NCI-H2107 (cell line): ENCODE data around the gene IVD.

ENCODE experiments used
- DNase-seq: peaks from one replicate; lab custom pipeline; 2025; lab: John Stamatoyannopoulos, UW

The IVD gene

DNA sequence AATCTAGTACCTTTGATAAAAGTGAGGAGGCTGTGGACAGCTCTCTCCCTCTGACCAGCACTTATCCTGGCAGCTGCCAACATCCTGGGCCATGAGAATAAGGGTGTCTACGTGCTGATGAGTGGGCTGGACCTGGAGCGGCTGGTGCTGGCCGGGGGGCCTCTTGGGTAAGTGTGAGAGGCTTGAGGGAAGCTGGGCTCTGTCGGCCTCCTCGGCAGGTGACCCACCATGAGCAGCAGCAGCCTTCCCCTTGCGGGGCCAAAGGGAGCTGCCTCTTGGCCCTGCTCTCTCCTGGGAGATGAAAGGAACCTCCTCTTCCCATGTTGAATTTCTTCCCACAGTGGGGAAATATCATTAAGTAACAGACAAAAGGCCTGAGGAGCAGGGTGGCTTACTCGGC is 9.2 kb downstream of the IVD start:
- DNase-seq: no peak

DNA sequence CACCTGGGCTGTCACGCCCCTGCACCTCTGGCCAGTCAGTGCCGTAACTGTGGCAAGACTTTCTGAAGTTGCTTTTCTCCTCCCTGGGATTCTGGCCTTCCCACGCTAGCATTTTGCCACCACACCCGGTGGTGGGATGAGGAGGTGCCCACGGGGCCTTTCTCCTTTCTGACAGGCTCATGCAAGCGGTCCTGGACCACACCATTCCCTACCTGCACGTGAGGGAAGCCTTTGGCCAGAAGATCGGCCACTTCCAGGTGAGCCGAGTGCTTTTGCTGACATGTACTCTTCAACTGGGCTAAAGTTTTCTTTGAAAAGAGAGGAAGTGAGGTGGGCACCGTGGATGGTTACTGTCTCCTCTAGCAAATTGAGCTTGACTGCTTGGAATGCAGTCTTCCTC is 9.6 kb downstream of the IVD start:
- no peak for DNase-seq

DNA sequence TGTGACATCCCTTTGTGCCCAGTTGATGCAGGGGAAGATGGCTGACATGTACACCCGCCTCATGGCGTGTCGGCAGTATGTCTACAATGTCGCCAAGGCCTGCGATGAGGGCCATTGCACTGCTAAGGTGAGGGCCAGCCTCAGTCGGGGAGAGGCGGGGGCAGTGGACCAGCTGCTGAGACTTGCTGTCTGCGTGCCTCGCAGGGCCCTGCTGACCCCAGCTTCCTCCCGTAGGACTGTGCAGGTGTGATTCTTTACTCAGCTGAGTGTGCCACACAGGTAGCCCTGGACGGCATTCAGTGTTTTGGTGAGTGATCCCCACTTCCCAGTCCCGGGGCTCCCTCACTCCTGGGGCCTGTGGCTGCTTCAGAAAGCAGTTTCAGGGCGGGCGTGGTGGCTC is 10.5 kb downstream of the IVD start:
- no peak for DNase-seq

DNA sequence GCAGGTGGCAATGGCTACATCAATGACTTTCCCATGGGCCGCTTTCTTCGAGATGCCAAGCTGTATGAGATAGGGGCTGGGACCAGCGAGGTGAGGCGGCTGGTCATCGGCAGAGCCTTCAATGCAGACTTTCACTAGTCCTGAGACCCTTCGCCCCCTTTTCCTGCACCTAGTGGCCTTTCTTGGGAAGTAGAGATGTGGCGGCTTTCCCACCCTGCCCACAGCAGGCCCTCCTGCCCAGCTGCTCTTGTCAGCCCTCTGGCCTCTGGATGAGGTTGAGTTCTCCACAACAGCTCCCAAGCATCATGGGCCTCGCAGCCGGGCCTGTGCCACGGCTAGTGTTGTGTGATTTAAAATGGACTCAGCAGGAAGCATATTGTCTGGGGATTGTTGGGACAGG is 12.5 kb downstream of the IVD start:
- no peak for DNase-seq

DNA sequence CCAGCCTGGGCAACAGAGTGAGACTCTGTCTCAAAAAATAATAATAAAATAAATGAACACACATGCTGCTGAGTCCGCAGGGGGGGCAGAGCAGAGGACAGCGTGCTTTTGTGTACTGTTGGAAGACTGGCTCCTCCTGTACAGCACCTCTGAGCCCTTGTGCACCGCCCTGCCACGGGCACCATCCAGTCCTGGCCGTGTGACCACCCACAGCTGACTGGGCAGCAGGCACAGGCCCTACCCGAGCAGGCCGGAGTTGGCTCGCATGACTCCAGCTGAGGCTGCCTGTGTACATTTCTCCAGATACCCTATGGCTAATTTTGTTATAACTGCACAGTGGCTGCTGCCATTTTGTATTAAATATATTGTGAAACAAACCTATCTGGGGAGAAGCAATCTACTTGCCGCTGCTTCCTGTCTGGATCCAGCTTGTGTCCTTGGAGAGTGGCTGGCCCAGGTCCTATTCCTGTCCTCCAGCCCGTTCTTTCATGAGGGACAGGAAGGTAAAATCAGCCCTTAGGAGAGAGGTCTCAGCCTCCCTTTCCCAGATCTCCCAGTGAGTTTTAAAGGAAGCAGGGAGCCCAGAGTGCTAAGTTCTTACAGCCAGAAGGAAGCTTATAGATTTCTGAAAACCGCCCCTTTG is 14.6 kb downstream of the IVD start:
- no peak for DNase-seq

DNA sequence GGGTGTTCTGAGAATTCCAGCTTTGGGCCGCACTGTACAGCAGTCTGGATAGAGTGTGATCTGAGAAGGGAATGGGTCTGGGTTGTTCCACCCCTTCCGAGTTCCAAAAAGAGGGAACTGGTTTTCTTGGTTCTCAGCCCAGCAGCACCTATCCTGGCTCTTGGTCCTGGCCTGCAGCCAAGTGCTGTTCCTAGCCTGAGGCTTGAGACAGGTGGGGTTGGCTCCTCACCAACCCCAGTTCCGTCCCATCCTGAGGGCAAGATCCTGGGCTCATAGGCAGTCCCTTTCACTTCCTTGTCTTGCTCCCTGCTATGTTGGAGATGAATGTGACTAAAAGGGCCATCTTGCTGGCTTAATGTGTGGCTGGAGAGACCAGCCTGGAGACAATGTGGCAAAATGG is 15.2 kb downstream of the IVD start:
- DNase-seq: no peak

DNA sequence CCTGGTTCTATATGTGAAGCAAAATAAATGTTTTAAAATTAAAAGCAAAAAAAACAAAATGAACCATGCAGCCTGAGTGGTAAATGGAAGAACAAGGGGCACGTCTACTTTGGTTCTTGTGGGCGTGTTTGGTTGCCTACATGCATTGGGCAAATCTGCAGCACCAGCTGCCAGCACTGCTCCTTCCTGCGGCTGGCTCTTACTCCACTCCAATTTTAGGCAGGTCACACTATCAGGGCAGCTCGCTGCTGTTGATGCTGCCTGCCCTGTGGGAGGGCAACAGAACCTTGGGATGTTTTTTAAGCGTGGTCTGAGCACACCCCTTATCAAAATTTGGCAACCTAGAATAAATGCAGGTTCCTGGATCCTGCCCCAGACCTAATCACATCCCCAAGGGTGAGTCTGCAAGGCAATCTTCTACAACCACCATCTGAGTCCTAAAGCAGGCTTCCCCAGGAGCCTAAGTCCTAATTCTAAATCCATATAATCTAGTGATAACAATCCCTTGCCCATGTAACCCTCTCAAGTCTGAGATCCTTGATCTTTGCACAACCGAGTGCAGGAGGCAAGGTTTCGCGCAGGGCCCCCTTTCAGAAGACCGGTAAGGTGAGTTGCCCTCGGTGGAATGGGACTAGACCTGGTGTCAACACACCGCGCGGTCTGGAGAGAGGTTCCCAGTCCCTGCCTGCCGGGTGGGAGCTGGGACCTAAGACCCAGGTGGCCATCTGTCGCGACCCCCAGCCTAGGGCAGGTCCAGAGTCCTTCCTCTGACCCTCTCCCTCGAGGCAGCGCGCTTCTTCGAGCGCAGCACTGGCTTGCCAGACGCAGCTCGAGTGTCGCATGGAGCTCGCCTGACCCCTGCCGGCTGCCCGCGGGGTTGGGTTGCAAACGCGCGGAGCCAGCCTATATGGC is 15.9 kb downstream of the IVD start:
- no peak for DNase-seq

DNA sequence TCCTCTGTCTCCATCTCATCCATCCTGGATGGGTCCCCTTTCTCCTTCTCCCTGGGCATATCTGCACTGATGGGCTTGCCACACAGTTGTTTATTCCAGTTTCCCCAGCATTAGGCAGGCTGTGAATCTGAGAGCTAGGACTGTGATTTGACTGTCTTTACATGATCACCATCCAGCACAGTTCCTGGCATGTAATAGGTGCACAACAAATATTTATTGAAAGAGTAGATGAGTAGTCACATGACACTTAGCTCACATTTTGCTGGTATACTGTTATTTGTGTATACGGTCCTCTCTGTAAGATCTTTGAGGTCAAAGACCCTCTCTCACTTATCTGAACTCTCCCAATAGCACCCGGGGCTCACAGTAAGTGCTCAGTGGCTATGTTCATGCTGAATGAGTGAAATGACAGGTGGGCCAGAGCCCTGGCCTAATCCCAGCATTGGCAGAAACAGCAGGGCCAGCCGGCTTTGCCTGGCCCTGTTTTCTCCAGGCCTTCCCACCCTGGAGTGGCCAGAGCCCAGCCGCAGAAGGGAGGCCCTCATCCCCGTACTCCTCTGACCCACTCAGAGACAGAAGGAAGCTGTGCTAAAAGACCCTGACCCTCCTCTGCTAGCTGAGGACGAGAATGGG is 19.0 kb downstream of the IVD start:
- no peak for DNase-seq

DNA sequence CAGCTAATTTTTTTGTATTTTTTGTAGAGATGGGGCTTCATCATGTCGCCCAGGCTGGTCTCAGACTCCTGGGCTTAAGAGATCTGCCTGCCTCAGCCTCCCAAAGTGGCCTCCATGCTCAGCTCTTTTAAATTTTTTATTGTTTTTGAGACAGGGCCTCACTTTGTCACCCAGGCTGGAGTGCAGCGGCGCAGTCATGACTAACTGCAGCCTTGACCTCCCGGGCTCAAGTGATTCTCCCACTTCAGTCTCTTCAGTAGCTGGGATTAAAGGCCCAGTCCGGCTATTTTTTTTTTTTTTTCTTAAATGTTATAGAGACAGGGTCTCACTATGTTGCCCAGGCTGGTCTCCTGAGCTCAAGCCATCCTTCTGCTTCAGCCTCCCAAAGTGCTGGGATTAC is 20.1 kb downstream of the IVD start:
- DNase-seq: no peak

DNA sequence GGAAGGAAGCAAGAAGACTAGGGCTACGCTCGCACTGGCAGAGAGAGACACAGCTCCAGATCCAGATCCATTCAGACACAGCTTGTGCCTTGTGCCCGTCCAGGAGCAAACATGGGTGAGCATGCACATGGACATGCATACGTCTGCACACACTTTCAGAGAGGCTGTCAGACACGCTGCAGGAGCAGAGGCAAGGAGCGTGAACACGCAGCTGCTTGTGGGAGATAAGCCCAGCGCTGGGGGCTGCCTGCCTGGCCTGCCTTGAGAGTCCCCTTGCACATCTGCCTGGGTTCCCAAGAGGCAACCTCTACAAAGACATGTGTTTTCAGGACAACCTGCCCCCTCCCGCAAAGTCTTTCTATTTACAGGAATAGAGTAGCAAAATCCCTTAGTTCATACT is 21.6 kb downstream of the IVD start:
- DNase-seq: no peak

DNA sequence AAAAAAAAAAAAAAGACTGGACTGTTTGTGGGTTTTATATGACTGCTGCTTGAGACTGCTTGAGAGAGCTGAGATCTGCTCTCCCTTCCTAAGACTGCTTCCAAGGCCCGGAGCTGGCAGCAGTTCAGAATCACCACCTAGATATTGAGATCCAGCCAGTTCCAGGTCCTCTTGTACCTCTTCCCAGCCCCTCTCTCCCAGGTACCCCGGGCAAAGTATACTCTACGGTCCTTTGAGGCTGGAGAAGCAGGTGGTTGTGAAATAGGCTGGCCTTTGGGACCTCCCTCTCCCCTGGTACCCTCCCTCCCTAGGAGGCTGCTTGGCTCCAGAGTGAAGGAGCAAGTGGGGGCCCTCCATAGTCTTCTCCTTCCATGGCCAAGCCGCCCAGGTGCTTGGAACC is 22.6 kb downstream of the IVD start:
- no peak for DNase-seq

DNA sequence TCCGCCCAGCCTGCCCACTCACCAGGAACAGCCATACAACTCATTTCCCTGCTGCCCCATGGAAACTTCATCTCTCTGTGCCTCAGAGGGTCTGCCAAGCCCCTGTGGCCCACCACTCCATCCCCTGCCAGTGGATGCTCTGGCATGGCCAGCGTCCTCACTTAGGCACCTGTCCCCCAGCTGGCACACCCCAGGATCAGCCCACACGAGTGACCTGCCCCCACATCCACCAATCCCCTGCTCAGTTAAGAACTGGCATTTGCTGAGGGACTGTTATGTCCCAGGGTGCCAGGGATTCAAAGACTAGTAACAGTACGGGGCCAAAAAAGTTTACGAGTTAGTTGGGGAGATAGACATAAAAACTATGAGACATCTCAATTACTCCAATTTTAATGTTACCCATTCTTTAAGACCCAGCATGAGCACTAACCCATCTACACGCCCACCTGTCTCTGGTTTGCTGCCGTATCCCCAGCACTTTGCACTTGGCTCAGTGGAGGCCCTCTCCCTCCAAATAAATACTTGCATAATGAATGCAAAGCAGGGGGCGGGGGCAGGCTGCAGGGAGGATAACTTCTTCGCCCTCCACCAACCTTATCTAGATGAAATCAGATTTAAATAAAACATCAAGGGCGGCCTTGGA is 23.6 kb downstream of the IVD start:
- no peak for DNase-seq

DNA sequence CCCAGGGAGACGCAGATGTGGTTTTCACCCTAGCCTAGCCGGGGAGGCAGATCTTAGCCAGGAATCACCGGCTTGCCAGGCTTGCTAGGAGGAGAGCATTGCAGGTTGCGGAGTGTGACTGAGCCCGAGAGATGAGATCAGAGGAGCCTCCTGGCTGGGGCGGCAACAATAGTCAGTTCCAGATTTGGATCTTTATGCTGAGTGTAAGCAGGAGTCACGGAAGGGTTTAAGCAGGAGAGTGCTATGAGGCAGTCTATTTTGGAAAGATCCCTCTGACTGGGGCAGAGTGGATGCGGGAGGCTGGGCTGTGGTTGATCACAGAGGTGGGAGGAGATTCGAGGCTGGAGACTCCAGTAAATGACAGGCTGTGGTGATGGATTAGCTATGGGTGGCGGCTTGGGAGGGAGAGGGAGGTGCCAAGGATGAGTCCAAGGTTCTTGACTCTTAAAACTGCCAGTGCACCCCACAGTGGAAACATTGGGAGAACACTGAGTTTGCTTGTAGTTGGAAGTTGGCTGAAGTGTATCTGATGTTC is 24.7 kb downstream of the IVD start:
- DNase-seq: no peak

DNA sequence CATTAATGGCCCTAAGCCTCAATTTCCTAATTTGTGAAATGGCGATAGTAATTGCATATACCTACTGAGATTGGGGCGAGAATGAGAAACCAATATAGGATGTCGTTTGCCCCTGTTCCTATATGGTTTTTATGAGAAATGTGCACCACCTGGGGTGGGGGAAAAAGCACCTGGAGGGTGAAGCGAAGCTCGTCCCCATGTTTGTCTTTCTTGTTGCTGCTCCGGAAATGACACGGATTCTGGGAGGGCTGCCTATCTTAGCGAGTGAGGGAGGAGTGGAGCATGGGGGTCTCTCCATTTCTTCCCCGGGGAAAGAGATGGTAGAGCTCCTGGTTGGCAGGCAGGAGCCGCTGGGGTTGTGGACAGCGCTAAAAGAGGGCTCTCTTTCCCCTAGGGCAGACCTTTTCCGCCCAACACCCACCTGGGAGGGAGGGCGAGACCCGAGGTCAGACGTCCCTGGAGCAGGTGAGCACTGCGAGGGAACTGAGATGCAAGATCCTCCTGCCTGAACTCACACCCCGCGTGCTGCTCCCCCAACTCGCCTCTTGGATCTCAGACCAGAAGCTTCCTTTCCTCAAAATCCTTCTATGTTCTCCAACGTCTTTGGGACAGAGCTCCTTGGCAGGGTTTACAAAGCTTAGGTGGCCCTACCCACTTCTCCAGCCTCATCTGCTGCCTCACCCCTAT is 29.6 kb downstream of the IVD start:
- DNase-seq: no peak

DNA sequence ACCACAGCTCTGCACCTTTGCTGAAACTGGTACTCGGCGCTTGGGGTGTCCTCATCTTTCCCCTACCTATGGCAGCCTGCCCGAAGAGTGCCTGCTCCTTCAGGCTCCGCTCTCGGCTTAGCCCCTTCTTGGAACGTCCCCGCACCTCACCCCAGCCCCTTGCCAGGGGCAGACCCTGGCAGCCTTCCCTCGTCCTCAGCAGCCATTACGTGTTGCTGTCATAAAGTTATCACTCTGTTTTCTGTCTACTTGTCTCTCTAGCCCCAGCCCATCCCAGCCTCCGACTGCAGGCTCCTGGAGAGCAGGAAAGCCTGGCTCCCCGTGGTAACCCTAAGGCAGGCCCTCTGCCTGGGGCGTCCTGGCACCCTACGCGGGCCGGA is 30.1 kb downstream of the IVD start:
- DNase-seq: no peak

DNA sequence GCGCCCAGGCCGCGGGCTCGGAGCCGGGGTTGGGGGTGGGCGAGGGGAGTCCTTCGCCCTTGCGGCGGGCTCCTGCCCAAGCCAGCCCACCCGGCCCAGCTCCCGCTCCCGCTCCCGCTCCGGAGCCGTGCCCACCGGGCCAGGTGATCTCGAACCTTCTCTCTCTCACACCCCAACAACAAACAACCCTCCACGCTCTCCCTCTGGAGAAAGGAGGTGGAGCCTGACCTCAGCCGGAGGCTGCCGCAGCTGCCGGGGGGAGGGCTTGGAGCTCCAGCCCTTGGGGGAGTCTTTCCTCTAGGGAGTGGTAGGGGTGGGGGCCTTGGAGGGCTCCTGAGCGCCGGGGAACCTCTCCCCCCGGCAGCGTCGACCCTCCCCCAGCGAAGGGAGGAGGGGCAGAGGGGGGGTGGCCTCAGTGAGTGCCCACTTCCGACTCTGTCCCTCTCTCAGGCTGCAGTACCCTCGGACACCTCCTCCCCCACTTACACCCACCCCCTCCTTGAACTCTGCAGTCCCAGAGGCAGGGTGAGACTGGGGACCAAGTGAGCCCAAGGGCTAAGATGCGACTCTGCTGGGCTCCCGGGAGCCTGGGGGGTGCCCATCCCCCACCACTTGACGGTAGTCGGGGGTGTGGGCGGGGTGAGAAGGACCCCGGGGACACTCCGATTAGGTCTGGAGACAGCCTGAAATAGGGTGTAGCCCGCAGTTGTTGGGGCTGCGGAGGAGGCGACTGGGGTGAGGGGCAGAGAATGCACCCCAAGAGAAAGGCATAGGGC is 30.7 kb downstream of the IVD start:
- no peak for DNase-seq

DNA sequence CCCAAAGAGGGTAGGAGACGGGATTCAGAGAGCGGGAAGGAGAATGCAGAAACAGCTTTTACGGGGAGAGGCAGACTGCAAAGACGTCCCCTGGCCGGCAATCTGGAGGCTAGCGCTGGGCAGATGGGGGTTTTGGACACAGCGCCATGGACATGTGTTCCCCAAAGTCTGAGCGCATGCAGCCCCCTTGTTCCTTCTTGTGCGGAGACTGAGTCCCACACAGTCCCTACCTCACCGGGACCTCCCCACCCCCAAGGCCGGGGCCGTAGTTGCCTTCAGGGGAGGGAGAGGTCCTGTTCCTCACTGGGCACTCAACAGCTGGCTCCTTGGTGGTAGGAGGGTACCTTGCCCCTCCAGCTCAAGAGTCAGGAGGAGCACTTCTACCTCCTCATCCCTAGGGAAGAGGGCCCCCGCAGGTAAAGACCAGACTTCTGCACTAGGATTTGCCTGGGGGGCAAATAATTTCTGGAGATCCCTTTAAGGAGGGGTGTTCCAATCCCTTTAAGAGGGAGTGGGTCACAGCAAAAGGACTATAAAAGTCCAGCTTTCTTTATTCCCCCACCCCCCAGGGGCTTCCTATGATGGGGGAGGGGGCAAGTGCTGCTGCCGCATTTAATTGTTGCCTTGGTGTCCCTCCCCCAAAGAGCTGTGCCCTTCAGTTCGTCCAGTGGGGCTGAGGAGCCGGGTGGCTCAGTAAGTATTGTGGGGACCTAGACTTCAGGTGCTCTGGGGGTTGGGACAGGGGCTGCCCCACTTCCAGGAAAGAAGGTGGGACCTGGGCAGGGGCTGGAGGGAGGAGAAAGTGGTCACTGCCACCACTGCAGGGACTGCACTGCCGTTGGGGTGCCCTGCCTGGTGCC is 31.5 kb downstream of the IVD start:
- DNase-seq: no peak

DNA sequence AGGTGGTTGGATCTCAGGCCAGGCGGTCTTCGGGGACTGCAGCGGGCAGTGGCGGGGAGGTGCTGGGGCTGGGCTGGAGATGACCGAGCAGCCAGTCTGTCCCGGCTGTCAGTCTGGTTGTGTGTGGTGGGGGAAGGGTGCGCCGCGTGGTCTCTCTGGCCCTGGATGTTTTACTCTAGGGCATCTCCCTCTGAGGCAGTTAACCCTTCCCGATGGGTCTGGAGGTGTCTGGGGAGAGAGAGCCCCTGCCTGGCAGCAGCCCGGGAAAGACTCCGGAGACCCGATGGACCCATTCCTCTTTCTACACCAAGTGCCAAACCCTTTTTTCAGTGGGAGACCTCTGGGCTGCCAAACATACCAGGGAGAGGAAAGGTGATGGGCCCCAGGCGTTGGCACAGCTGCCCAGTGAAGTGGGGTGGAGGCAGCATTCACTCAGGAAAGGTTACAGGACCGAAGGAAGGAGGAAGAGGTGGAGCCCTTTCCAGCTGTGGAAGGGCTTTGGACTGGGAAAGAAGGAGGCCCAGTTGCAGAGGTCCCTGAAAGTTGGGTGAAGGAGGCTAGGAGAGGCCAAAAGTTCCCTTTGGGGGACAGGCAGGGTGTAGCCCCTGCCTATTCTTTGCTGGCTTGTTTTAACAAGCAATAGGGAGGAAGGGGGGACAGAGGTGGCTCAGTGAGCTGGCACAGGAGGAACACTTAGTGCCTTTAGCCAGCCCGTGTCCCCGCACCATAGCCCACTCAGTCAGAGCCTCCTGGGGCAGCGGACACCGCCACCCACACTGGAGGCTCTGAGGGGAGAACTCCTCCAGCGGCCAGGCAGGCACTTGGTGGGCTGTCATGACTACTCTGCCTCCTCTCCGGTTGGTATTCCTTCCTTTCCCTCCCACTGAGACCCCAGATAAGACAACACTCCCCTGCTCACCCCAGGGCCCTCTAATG is 32.4 kb downstream of the IVD start:
- no peak for DNase-seq

DNA sequence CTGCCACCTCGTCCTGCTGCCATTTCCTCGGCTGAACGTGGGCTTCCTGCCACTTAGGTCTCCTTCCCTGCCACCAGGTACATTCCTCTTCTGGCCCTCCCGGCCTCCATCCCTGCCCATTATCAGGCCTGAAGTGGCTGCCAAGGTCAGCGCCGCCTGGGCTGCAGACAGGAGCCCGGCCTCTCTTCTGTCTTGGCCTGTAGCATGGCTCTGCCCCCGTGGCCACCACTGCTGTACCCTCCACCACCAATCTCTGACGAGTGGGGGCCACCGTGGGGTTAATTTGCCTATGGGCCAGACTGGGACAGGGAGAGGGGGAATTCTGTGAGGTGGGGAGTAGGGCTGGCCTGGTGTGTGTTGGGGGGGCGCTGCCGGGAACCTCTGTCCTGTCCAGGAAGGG is 33.1 kb downstream of the IVD start:
- DNase-seq: no peak
